ENCODE measurements around the gene MAGEA8. TPM values are rescaled to one million over a fixed set of nuclear protein-coding genes. Genes with fewer than 3 reads are reported as not detected.
A peak's percentile ranks its signal among the peaks of the same experiment; 100 is the strongest.
"Not testable (repeated sequence)": the region's sequence is repeated elsewhere in the genome, so short reads cannot be mapped to it uniquely, and the experiment has no call there.

Gene MAGEA8
- total RNA-seq, 1 donor from 2014 or later = 0.22 TPM

- Mint-ChIP-seq H3K4me3 (ENCODE audit: low read depth) (no peak overlapping the region), H3K36me3 (ENCODE audit: insufficient read depth) (no peaks in the 10 kb centered on the region), H3K27me3 (no peaks in the 10 kb centered on the region), H3K27ac (no peak overlapping the region), H3K9me3 (ENCODE audit: low read depth) (peaks cover 19% of the 10 kb centered on the region), H3K4me1 (ENCODE audit: low read depth) (no peaks in the 10 kb centered on the region)
- no peak for DNase-seq (ENCODE audit: low spot score, unreplicated experiment)
- TF ChIP-seq, protein P1, sequence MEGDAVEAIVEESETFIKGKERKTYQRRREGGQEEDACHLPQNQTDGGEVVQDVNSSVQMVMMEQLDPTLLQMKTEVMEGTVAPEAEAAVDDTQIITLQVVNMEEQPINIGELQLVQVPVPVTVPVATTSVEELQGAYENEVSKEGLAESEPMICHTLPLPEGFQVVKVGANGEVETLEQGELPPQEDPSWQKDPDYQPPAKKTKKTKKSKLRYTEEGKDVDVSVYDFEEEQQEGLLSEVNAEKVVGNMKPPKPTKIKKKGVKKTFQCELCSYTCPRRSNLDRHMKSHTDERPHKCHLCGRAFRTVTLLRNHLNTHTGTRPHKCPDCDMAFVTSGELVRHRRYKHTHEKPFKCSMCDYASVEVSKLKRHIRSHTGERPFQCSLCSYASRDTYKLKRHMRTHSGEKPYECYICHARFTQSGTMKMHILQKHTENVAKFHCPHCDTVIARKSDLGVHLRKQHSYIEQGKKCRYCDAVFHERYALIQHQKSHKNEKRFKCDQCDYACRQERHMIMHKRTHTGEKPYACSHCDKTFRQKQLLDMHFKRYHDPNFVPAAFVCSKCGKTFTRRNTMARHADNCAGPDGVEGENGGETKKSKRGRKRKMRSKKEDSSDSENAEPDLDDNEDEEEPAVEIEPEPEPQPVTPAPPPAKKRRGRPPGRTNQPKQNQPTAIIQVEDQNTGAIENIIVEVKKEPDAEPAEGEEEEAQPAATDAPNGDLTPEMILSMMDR (IDR thresholded peaks at IDR 0.05; ENCODE audit: unreplicated experiment) = no peak
Measured at GRCh38 chrX:149877636-149878035, 3.3 kb upstream of the MAGEA8 start.

DNA sequence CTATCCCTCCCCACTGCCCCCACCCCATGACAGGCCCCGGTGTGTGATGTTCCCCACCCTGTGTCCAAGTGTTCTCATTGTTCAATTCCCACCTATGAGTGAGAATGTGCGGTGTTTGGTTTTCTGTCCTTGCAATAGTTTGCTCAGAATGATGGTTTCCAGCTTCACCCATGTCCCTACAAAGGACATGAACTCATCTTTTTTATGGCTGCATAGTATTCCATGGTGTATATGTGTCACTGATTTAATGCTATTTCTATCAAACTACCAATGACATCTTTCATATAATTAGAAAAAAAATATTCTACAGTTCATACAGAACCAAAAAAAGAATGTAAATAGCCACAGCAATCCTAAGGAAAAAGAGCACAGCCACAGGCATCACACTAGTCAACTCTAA, 9.8 kb downstream of the MAGEA8 start:
- not testable (repeated sequence) for H3K27ac Mint-ChIP-seq; H3K27me3 Mint-ChIP-seq; H3K4me3 Mint-ChIP-seq (ENCODE audit: low read depth); H3K4me1 Mint-ChIP-seq (ENCODE audit: low read depth); DNase-seq (ENCODE audit: low spot score, unreplicated experiment); H3K36me3 Mint-ChIP-seq (ENCODE audit: insufficient read depth)
- peaks cover 16% of the 10 kb centered on the region for H3K9me3 Mint-ChIP-seq (ENCODE audit: low read depth)

DNA sequence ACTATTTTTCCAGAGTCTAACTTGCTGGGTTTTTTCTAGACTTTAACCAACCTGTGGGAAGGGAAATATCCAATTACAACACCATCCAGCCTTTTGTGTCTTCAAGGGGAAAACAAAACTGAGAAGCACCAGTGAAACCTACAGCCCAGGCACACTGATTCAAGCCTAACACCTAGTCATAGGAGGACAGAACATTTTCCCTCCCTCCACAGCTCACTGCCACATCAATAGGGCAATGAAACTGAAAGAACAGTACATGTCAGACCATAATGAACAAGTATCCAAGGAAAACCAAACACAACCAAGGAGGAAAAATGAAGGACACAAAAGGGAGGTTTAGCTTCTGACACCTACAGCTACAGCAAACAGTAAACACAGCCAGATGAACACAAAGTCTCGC, 17.6 kb downstream of the MAGEA8 start:
- TF ChIP-seq, protein P1 (IDR thresholded peaks at IDR 0.05; ENCODE audit: unreplicated experiment) = no peak
- H3K27ac Mint-ChIP-seq = no peak overlapping the region
- H3K36me3 Mint-ChIP-seq (ENCODE audit: insufficient read depth) = no peaks in the 10 kb centered on the region
- no peaks in the 10 kb centered on the region for H3K4me1 Mint-ChIP-seq (ENCODE audit: low read depth)
- peaks cover 19% of the 10 kb centered on the region for H3K9me3 Mint-ChIP-seq (ENCODE audit: low read depth)
- no peaks in the 10 kb centered on the region for H3K27me3 Mint-ChIP-seq
- H3K4me3 Mint-ChIP-seq (ENCODE audit: low read depth) = no peak overlapping the region
- no peak for DNase-seq (ENCODE audit: low spot score, unreplicated experiment)

DNA sequence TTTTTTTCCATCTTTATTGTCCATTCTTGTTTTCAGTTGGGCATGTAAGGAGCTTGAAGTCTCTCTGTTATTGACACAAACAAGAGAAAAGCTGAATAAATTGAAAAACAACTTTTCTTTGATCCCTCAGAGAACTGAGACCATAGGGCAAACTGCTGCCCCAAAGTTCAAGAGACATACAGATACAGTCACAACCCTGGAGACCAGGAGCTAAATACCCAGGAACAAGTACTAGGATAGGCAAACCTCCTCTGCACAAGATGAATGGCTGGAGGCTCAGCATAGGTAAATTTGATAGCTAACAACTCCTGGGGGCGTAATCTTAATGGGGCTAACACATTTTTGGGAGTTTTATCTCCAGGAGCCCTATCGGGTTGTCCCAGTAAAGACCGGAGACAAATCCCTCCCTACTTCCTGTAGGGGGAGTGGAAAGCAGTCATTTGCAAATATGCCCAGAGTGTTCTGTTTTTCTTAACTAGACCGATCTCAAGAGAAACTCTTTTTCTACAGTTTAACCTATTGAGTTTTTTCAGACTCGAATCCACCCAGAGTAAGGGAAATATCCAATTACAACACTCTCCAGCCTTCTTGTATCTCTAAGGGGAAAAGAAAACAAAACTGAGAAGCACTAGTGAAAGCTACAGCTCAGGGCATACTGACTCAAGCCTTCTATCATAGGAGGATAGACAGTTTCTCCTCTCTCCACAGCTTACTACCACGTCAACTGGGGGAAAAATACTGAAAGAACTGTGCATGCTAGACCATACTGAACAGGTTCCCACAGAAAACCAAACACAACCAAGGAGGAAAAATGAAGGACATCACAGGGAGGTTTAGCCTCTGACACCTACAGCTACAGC, 23.1 kb downstream of the MAGEA8 start:
- peaks cover 19% of the 10 kb centered on the region for H3K9me3 Mint-ChIP-seq (ENCODE audit: low read depth)
- H3K4me1 Mint-ChIP-seq (ENCODE audit: low read depth) = peaks cover 3% of the 10 kb centered on the region
- no peaks in the 10 kb centered on the region for H3K36me3 Mint-ChIP-seq (ENCODE audit: insufficient read depth)
- no peaks in the 10 kb centered on the region for H3K27me3 Mint-ChIP-seq
- H3K4me3 Mint-ChIP-seq (ENCODE audit: low read depth) = peak overlapping the region; percentile 41
- no peak overlapping the region for H3K27ac Mint-ChIP-seq
- TF ChIP-seq, protein P1 (IDR thresholded peaks at IDR 0.05; ENCODE audit: unreplicated experiment) = peak; percentile 30
- no peak for DNase-seq (ENCODE audit: low spot score, unreplicated experiment)

GRCh38 chrX:149908308-149908707, 27.3 kb downstream of the MAGEA8 start:
- no peak for DNase-seq (ENCODE audit: low spot score, unreplicated experiment)
- Mint-ChIP-seq H3K4me1 (ENCODE audit: low read depth) (peaks cover 3% of the 10 kb centered on the region), H3K27ac (no peak overlapping the region), H3K27me3 (no peaks in the 10 kb centered on the region), H3K4me3 (ENCODE audit: low read depth) (no peak overlapping the region), H3K36me3 (ENCODE audit: insufficient read depth) (no peaks in the 10 kb centered on the region), H3K9me3 (ENCODE audit: low read depth) (peaks cover 25% of the 10 kb centered on the region)
- TF ChIP-seq, protein P1 (IDR thresholded peaks at IDR 0.05; ENCODE audit: unreplicated experiment) = no peak

DNA sequence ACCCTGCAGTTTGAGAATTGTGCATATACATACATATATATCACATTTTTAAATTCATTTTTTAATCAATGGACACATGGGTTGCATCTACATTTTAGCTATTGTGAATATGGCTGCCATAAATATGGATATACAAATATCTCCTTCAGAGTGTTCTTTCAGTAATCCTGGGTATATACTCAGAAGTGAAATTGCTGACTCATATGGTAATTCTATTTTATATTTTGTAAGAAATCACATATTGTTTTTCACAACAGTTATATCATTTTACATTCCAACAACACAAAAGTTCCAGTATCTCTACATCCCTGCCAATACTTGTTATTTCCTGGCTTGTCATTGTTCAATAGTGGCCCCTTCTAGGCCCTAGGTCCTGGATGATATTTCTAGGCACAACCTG, 27.7 kb downstream of the MAGEA8 start:
- H3K9me3 Mint-ChIP-seq (ENCODE audit: low read depth) = peaks cover 27% of the 10 kb centered on the region
- peaks cover 3% of the 10 kb centered on the region for H3K4me1 Mint-ChIP-seq (ENCODE audit: low read depth)
- no peak for DNase-seq (ENCODE audit: low spot score, unreplicated experiment)
- no peak overlapping the region for H3K27ac Mint-ChIP-seq
- H3K4me3 Mint-ChIP-seq (ENCODE audit: low read depth) = no peak overlapping the region
- TF ChIP-seq, protein P1 (IDR thresholded peaks at IDR 0.05; ENCODE audit: unreplicated experiment) = no peak
- H3K36me3 Mint-ChIP-seq (ENCODE audit: insufficient read depth) = peaks cover 1% of the 10 kb centered on the region
- H3K27me3 Mint-ChIP-seq = no peaks in the 10 kb centered on the region
